Left renal cortex interstitium (tissue), 4 donors: ENCODE measurements around the gene SH3D19. TPM values are rescaled to one million over a fixed set of nuclear protein-coding genes. Genes with fewer than 3 reads are reported as not detected.

ENCODE experiments used
- DNase-seq, 4 donors: peaks; one replicate each; pipeline ENCODE4 v3.0.0-alpha.2; 2013; ENCODE audit warnings: low read depth in 4 of 4, low spot score in 2 of 4, missing footprints in 1 of 4
- polyA plus RNA-seq, 4 donors: library from polyadenylated mRNA; unstranded; fragments of 120-200 nt; gene quantifications; one replicate each; pipeline ENCODE4 v1.2.1, GENCODE V29; 2013; ENCODE audit not compliant: insufficient read length in 4 of 4

SH3D19 gene
- polyA plus RNA-seq, 4 donors = 25.3 to 34.8 (median 27.7) TPM

DNA sequence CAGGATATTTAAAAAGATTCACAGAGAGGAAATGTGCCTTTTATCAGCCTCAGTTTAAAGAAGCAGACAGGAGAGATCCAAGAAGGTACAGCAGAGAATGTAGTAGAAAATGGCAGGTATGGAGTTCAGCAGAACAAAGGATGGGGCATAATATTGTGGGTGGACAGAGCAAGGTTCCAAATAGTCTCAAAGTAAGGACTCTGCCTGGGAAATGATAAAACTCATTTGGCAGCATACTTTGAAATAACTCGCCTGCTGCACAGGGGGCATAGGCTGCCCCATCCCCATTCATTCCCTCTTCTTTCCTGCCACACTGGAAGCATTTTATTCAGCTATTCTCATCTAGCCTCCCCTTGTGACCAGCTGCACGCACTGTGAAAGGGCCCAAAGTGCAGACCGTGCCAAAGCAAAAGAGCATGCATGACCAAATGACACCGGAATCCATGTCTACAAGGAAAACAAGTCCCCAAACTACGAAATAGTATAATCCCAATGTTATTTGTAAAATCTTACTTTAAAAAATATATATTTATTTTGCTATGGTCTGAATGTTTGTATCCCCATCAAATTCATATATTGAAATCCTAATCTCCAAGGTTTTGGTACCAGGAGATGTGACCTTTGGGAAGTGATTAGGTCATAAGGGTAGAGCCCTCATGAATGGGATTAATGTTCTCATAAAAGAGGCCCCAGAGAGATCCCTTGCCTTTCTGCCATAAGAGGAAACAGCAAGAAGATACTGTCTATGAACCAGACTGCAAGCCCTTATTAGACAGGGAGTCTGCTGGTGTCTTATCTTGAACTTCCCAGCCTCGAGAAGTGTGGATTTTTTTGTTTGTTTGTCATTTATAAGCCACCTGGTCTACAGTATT is 125.8 kb downstream of the SH3D19 start:
- no peak for DNase-seq

DNA sequence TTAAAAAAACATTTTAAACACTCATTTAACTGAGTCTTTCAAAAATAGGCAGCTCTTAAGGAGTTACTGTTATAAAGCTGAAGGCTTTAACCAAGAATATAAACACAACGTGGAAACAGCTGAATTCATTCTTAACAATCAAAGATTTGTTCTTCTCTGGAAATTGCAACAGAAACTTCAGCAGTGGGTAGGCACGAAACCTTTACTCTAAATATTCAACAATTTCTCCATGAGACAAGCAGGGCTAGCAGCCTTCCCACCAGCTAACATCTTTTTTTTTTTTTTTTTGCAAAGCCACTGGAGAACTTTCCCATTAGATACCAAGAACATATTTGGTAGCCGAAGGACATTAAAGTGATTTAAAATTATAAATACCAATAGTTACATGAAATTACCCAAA is 126.7 kb downstream of the SH3D19 start:
- DNase-seq = no peak

DNA sequence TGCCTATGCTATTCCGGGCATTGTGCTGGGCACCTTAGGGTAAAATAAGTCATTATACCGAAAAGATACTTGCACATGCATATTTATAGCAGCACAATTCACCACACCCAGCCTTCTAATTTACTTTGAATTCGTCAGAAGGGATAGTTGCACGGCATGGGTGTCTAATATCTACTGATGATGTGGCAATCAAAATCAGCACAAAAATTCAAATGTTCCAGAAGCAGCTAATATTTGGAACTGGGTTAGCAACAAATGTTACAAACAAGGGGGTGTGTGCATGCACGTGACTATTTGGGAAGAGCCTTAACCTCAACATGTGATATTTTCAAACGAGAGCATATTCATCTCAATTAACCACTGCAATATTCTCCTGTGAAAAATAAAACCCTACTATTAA is 128.2 kb downstream of the SH3D19 start:
- no peak for DNase-seq

DNA sequence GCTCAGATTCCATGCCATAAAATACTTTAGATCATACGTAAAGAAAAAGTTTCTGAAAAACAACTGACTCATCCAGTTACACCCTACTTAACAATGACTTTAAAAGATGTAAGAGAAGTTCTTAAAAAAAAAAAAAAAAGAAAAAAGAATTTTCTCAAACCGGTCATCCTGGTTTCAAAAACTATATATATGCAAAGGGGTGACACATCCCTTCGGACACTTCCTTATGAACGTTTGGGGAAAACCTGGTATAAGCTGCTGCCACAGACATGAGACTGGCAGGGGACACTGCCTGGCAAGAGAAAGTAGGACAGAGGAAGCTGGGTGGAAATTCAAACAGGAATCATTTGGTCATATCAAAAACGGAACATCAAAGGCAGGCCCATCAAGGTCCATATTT is 129.6 kb downstream of the SH3D19 start:
- DNase-seq = no peak

- no peak for DNase-seq
These were observed 132.0 kb downstream of the SH3D19 start for GRCh38 chr4:151193414-151193813.

DNA sequence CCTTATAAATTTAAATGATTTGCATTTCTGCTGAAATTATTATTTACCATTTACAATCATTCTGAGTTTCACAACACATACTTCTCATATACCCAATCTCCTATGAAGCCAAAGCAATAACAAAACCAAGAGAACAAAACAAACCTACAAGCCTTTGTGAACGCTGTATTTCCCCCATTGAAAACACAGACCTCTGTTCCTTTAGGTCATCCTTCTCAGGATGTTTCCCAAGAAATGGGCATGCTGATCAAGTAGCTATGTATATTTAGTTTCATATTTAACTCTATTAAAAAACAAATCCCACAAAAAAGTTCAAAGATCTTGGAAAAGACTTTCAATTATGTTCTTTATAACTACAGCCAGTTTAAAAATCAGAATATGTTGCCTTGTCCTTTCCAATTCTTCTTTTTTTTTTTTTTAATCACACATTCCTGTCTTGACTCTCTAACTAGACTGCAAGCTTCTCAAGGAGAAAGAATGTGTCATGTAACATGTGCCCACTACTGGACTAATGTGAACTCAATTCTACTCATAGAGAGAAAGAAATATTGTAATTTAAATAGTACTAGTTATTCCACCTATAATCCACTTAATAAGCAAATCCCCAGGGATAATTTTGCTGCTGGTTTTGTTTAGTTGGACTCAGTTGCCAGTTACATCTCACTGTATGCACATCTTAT is 132.7 kb downstream of the SH3D19 start:
- DNase-seq = no peak

DNA sequence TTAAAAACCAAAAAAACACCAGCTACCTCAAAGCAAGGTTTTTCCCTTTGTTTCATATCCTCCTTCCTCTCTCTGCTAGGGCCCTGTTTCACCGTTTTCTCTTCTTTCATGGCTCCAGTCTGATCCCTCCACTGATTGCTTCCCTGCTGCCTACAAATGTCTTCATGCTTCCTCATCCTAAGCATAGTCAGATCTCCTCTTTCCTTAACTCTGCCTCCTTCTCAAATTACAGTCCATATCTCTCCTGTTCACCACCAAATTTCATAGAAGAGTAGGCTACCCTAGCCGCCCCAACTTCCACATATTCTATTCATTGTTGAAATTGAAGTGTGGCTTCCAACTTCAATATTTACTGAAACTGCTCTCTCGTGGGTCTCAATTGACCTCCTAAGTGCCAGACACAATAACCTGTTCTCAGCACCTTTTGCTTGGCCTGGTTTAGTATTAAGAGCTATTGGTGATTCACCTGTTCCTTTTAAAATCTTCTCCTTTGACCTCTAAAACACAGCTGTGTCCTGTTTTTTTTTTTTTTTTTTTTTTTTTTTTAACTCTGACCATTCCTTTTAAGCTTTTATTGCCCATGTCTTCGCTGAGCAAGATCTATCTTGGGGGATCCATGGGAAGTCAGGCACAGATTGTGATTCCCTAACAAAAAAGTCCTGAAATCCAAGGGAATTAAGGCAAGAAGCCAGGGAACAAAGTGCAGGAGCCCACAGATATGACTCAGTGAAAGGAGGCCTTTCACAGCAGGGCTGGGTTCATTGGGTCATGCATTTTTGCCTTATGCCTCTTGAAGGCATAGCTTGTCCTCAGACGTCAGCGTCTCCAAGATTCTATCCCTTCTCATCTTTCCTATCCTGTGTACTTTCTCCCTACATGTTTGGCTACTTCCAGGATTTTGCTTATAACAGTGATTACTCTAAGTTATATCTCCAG is 140.6 kb downstream of the SH3D19 start:
- no peak for DNase-seq

DNA sequence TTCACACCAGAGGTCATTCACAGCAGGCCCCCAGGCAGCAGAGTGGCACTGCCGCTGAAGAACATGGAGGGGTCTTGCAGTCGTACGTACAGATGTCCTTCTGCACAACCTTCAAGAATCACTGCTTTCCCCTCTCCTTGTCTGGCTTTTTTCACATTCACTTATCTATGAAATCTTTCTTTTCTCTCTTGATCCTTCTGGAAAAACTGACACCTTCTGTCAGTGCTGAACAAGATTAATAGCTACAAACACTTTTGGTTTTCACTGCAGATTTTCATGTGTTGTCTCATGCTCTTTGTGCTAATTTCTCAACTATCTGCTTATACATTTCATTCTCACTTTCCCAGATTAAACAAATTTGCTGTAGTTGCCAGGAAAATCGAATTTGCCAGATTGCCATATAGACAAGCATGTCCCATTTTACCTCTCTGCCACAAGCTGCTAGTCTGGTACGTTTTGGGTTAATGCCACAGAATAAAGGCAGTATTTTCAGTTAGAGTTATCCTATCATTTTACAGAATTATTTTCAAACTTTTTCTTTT is 142.9 kb downstream of the SH3D19 start:
- DNase-seq = no peak

DNA sequence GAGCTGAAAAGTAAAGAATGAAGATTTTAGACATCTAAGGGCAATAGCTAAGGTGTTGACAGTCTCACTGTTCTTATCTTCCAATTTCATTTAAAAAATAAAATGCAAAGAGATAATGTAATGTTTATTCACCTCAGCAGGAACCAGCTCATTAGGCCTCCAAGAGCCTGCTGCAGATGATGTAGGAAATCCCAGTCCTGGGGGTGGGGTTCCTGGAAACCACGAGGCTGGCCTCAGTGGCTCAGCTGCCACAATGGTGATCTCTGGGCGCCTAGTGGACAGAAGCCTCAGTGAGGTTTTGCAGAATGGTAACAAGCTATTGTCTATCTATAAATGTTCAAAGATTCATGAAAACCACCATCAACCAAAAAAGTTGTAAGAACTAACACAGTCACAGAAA is 148.7 kb downstream of the SH3D19 start:
- DNase-seq = no peak

DNA sequence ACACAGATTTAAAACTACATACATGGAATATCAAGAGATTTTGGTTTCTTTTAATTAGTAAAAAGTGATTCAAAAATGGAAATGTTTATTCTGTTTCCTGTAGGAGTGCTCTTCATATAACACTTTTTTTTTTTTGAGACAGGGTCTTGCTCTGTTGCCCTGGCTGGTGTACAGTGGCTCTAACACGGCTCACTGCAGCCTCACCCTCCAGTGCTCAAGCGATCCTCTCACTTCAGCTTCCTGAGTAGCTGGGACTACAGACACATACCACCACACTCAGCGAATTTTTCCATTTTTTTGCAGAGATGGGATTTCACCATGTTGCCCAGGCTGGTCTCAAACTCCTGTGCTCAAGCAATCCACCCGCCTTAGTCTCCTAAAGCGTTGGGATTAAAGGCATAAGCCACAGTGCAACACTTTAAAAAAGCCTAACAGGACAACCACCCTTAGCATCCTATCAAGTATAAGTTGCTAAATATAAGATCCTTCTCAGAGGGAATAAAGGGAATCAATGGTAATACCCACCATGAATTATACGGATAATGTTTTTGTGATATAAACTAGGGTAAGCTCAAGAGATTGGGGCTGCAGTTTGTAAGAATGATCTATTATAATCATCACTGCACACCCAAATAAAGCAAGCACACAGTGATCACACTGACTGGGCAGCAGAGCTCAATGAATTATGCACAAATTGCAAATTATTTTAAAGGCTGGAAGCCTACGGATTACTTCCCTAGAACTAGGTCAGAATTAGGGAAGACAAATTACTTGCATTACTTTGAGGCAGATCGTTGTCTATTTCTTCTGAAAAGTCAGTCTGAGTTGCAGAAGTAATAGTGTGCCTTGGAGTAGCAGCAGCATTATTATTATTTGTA is 149.4 kb downstream of the SH3D19 start:
- no peak for DNase-seq

- no peak for DNase-seq
These were observed 150.2 kb downstream of the SH3D19 start for GRCh38 chr4:151175233-151175632.

GRCh38 chr4:151174784-151175183 is 150.6 kb downstream of the SH3D19 start:
- DNase-seq = no peak

DNA sequence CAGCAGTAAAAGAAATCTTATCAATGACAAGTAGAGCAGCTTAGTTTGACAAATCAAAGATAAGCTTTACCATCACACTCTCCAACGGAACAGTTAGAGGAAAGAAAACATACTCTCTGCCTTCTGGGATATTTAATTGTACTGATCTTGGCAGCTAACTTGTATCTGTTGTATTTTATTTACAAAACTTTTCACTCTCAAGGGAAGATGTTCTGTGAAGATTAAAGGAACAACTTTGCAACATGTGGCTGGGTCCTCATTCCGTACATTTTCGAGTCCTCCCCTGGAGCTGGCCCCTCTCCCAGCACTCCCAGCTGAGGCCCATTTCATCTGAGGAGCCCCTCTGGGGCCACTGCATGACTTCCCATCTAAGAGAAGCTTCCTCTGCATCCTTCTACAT is 151.5 kb downstream of the SH3D19 start:
- no peak for DNase-seq

DNA sequence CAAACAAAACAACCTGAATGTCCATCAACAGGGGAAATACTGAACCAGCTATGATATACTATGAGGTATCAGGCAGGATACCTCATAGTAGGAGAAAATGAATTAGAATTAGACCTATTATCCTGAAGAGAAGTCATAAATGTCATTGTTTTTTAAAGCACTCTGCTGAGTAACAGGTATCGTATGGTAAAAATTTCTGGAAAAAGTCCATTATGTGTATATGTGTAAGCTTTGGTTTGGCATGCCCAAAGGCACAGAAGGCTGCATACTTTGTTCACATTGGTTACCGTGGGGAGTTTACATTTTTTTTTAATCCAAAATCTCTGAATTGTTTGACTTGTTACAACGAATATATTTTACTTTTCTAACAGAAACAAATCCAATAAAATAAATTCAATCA is 155.5 kb downstream of the SH3D19 start:
- DNase-seq = no peak

DNA sequence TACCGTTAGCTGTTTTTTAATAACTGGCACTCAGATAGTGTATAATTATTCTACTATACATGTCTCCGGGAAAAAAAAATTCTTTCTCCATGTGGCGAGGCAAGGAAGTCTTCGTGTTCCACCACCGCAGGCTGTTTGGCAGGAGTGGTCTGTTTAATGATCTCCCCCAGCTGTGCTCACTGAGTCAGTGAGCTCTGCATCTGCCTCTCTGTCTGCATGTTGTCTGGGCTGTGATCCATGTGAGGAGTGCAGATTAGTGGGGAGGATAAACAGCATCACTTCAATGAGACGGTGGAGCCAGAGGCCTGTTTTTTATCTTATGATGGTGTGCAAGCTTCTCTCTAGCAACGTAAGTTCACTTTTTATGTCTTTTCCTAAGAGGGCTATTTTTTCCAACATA is 156.2 kb downstream of the SH3D19 start:
- DNase-seq = peak in 2 of 4 donors; percentile 3 to 39

DNA sequence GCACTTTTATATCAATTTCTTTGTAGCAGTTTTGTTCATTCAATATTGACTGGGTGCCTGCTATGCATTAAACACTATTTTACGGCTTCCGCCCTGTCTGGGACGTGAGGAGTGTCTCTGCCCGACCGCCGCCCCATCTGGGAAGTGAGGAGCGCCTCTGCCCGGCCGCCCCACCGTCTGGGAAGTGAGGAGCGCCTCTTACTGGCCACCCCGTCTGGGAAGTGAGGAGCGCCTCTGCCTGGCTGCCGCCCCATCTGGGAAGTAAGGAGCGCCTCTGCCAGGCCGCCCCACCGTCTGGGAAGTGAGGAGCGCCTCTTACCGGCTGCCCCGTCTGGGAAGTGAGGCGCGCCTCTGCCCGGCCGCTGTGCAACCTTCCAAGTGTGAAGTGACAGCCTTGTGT is 157.8 kb downstream of the SH3D19 start:
- DNase-seq = no peak

GRCh38 chr4:151166636-151167035 is 158.8 kb downstream of the SH3D19 start:
- DNase-seq = no peak

DNA sequence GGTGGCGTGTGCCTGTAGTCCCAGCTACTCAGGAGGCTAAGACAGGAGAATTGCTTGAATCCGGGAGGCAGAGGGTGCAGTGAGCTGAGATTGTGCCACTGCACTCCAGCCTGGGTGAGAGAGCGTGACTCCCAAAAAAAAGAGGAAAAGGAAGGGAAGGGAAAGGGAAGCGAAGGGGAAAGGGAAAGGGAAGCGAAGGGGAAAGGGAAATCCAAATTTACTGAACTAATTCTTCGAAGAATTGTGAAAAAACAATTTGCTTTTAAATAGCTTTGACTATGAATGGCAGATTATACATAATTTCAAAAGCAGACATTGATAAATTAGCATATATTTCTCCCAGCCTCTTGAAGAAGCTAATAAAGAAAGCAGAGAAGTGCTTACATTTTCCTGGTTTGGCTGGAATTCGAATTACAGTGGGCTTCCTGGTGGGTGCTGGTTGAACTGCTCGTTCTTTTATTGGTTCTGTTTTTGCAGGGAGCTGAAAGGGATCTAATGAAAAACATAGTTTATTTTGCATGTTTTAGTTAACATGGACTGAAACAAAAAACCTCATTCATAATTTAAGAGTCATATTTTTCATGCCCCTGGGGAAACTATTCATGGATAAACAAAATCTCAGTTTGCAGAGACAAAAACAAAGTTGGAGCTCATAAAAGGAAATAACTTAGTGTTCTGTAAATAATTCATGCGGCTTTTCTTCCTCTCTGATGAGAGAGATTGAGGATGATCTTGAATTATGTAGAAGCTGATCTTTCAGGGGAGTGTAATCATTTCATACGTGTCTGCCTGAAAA is 160.0 kb downstream of the SH3D19 start:
- DNase-seq = no peak

DNA sequence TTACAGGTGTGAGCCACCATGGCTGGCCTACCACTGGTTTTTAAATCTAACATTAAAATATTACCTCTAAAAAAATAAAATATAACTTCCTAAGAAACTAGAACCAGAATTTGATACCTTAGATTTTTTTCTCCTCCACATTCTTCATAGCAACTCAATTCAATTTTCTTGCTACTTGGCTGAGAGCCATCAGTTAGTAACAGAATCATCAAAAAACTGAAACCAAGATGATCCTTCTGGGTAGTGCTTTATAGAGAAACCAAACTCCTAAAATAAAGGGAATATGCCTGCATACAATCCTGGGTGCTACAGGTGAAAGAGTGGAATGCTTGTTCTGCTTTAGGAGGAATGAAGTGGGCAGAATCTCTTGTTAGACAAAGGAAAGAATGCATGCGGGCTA is 161.6 kb downstream of the SH3D19 start:
- no peak for DNase-seq
